HTERT RPE-1 (cell line): Measurements from ENCODE around the gene SLC9A8.

ENCODE experiments used
- in situ Hi-C: fragments of 300-500 bp; cut with MboI; formaldehyde crosslinking; loops from 4 replicates; pipeline ENCODE4 v1.14.3; 2020; ENCODE audit warnings: low sequenced_read_pairs

The SLC9A8 gene

GRCh38 chr20:49910340-49910706 is 97.7 kb downstream of the SLC9A8 start:
- in situ Hi-C loops: no loop called here

DNA sequence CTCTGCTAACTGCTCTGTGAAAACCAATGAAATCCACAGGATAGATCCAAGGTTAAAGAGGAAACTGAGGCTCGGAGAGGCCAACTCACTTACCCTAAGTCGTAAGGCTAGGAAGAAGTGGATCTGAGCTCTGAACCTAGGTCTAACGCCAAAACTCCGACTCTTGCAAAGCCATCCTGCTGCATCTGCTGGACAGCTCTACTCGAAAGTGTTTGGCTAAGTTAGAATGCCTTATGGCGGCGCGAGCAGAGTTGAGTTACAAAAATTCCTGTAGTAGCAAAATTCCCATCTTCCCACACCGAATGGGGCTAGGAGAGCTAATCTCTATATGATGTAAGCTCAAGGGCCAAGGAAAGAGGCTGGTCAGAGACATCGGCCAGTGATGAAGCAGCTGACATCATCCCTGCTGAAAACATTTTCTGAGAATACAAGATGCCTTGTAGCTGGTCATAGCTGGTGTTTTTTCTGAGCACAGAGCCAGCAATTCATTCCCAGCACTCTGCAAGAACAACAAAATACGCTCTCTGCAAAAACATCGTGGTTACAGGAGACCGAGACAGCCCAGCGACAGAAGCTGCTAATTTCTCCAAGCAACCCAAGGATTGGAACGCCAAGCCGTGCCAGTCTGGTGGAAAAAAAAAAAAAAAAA is 100.9 kb downstream of the SLC9A8 start:
- in situ Hi-C loops: no loop called here

DNA sequence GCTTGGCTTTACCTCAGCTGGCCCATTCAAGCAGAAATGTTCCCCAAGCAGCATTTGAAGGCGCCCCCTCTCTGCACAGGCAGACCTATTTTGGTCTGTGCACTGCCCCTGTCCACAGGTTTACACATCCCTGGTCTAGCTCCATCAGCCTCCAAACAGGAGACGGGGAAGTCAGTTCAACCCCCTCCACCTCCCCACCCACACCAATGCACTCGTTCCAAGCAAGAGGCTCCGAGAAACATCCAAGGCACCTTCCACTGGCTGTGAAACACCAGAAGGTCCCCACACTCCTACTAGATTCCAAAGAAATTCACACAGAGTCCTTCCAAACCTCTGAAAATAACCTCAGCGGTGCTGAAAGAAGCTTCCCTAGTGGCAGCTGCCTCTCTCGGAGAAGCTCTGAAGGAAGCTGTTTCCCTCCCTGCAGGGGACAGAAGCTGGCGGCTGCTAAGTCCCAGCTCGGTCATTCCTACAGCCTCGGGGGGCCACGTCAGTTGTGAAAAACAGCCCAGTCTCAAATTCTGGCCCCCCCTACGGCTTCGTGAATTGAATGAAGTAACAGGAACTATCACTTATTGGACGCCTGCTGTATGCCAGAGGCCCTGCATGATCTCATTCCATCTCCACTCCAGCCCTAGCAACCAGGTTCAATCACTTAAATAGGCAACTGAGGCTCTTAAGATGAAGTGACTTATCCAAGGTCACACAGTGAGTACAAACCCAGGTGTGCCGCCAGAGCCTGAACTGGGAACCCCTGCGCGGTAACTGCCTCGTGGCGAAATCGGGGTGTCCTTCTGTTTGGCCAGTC is 101.9 kb downstream of the SLC9A8 start:
- in situ Hi-C loops: no loop called here

DNA sequence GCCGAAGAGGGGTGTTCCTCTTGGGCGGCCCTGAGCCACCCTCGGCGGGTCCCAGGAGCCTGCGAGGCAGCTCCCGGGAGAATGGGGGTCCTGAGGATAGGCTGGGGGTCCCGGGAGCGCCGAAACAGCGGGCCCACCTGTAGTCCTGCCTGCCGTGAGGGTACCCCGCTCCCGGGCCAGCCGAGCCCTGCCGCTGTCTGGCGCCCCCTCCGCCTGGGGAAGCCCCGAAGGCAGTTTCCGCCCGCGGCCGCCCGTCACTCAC is 102.4 kb downstream of the SLC9A8 start:
- in situ Hi-C loops: no loop called here

DNA sequence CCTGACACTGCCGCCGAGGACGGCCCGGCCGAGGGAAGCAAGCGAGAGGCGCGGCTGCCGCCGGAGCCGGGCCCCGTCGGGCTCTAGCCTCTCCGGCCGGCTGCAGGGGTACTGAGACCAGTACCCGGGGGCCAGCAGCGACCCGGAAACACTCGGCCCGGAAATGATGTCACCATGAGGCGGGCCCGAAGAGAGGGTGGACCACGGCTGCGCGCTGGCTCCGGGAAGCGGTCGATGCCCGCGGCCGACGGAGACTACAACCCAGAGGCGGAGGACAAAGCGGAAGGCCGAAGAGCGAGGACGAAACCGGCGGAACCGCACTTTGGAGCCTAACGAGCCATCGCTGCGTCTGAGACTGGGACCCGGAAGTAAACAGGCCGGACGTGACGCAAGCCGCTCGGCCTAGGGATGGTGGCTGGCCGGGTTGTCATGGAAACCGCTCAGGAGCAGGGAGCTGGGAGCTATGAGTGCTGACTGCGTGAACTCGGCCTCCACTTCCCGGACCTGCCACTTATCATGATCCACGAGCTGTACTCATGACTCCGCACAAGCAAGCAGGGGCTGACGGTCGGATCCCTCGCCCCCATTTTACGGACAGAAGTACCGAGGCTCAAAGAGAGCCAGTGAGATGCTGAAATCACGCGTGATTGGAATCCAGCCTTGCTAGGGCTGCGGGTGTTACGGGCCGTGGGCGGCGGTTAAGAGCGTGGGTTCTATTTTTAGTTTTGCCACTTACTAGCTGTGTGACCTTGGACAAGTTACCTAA is 102.9 kb downstream of the SLC9A8 start, which contains the start of gene SPATA2:
Gene SPATA2, minus strand, starts transcription at position 150 of the 766 bp plus-strand sequence. CDS start 7,039 bp downstream, outside the sequence.
- in situ Hi-C loops: no loop called here

DNA sequence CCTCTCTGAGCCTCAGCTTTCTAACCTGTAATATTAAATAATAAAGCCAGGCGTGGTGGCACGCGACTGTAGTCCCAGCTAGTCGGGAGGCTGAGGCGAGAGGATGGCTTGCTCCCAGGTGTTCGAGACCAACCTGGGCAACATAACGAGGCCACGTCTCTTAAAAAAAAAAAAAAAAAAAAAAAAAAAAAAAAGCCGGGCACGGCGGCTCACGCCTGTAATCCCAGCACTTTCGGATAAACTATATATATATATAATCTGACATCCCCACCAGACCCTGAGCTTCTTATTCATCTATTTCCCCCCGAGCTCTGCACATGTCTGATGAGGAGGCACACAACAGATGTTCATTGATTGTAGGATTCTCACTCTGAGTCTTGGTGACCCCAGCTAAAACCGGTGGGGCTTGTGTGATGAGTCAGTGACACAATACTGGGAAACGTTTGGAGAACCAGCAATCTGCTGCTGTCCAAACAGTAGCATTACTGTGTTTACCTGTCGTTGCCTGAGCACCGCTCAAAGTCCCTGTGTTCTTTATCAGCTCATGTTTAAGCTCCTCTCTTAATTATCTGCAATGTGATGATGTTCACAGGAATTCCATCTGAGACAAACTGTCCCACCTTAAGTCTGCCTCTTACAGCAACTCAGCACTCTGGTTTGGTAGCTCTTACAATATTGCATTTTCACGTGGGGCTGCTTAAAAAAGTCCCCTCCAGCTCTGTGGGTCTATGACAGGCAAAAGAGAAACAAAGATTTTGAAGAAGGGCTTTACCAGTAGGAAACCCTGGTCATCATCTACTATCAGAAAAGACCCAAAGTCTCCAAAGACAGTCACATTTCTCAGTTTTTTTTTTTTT is 103.7 kb downstream of the SLC9A8 start:
- in situ Hi-C loops: no loop called here

DNA sequence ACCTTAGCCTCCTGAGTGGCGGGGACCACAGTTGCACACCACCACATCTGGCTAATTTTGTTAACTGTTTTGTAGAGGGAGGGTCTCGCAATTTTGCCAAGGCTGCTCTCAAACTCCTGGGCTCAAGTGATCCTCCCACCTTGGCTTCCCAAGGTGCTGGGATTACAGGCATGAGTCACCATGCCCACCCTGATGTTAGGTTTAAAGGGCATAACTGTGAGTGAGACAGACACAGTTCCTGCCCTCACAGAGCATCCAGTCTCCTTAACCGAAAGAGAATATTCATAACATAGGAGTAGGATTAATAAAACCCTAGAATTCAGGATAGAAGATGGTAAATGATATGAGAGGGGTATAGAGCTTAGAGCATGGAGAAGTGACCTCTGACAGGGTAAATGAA is 105.8 kb downstream of the SLC9A8 start:
- in situ Hi-C loops: no loop called here

DNA sequence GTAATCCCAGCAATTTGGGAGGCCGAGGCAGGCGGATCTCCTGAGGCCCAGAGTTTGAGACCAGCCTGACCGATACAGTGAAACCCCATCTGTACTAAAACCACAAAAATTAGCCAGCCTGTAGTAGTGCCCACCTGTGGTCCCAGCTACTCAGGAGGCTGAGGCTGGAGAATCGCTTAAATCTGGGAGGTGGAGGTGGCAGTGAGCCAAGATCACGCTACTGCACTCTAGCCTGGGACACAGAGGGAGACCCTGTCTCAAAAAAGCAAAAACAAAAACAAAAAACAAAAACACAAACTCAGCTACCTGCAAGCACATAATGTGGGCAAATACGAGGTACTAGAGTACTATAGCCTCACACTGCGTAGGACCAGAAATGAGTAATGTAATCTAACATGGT is 106.4 kb downstream of the SLC9A8 start:
- in situ Hi-C loops: no loop called here

DNA sequence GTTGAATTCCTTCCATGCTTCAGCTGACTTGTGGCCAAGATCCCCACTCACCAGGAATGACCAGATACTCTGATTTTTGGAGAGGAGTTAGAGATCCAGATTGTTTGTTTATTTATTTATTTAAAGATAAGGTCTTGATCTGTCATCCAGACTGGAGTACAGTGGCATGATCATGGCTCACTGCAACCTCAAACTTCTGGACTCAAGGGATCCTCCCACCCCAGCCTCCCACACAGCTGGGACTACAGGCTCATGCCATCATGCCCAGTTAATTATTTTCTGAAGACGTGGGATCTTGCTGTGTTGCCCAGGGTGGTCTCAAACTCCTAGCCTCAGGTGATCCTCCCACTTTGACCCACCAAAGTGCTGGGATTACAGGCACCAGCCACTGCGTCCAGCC is 106.8 kb downstream of the SLC9A8 start:
- in situ Hi-C loops: no loop called here

- in situ Hi-C loops: no loop called here
Measured at GRCh38 chr20:49924247-49924646, 111.6 kb downstream of the SLC9A8 start.

- in situ Hi-C loops: no loop called here
Measured at GRCh38 chr20:49925901-49926454, 113.3 kb downstream of the SLC9A8 start.

DNA sequence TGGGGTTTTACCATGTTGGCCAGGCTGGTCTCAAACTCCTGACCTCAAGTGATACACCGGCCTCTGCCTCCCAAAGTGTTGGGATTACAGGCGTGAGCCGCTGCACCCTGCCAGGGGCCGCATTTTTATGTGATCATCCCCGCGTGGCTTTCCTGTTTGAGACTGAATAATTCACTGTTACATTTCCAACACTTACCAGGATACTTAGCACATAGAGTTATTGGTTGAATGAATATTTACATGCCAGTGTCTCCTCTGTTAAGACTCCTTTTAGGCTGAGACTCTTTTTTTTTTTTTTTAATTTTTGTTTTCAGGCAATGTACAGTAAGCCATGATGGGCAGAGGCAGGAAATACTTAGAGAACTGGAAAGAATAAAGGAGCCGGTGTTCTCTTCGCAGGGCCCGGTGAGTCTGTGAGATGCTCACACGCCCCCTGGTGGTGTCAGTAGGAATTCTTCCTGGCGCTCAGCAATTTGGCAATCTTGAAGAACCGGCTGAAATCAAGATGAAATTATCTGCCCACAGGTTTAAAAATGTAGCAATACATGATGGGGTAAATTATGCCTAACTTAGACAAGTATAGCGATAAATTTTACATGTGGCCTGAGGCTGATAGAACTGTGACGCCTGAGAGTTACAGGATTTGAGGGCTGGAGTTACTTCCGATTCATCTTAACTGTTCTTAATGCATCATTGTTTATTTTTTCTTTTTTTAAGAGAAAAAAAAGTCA is 115.9 kb downstream of the SLC9A8 start:
- in situ Hi-C loops: no loop called here

DNA sequence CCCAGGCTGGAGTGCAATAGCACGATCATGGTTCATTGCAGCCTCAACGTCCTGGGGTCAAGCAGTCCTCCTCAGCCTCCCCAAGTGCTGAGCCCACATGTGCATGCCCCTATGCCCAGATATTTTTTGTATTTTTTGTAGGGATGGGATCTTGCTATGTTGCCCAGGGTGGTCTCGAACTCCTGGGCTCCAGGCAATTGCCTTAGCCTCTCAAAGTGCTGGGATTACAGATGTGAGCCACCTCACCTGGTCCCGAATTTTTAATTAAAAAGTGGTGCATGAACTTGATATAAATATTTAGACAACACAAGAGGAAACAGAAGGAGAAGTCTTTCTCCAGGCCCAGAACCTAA is 116.5 kb downstream of the SLC9A8 start:
- in situ Hi-C loops: no loop called here

- in situ Hi-C loops: no loop called here
Measured at GRCh38 chr20:49935746-49936152, 123.1 kb downstream of the SLC9A8 start.

GRCh38 chr20:49936153-49937026 is 123.8 kb downstream of the SLC9A8 start, which contains the start of gene RNF114:
TSS of gene RNF114 (plus strand) at chr20:49936397. CDS start at chr20:49936413, 16 bp downstream.
- in situ Hi-C loops: no loop called here

- in situ Hi-C loops: no loop called here
Measured at GRCh38 chr20:49937027-49937929, 124.7 kb downstream of the SLC9A8 start.

DNA sequence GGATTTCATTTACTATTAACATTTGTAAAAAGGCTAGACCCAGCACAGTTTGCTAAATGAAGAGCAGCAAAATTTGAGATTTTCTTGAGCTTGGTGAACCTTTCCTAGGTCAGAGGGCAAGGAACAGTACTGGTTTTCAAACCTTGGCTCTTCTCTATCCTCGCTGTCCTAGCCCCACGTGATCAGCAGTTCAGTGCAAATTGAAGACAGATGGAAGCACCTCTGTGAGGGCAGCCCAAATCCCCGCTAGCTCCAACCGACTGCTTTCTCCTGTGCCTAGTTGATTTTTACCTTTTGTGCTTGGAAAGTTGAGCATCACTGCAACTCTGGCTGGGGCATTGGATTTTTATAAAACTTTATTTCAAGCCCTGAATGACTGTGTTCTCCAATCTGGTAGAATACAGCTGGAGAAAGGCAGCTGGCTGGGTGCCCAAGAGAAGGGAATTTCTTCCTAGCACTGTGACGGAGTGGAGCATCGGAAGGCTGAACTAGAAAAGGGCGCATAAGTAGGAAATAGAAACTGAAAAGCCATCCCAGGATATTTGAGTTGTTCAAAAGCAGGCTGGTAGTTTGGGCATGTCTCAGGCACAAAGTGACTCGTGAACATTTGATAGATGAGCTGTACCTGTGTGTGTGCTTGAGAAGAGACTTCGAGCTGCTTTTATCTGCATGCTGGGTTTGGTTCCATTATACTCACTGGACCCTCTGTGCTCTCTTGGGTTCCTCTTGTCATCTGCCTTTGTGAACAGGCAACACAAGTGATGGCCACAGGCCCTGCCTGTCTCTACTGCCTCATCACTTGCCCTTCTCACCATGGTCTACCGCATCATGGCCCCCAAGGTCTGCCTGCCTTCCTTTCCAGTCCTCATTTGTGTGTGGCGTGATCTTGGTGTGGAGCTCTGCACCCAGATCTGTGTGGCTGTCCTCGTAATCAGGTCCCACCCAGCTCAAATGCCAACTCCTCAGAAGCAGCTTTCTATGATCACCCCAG is 125.8 kb downstream of the SLC9A8 start:
- in situ Hi-C loops: no loop called here
